GM12878 (cell line): Measurements from ENCODE around the gene RCHY1. TPM values are rescaled to one million over a fixed set of nuclear protein-coding genes. Genes with fewer than 3 reads are reported as not detected.

Experiments
- MTA2 ChIP-seq: fragments of 450-650 bp; IDR thresholded peaks from 2 replicates; pipeline ENCODE4 v1.6.1; 2016; ENCODE audit warnings: low read depth, mild to moderate bottlenecking, moderate library complexity
- polyA plus RNA-seq, 11 experiments: library from polyadenylated mRNA; depleted of rRNA in 4 of 11; unstranded in 6 of 11; stranded (reverse) in 5 of 11; fragments of >200 nt; fragmentation: Nextera tagmentation in 4 of 11; fragmentation: Illumina TruSeq in 1 of 11; extraction: Ambion mirVana in 4 of 11; extraction: Trizol in 1 of 11; gene quantifications; 1 replicate in 1 of 11; 2 replicates in 10 of 11; pipeline versions ENCODE4 v1.2.1 to v1.2.3, GENCODE V29; 2011 to 2016; ENCODE audit warnings: inconsistent platforms in 2 of 11, missing spikeins in 2 of 11, low read depth in 1 of 11
- total RNA-seq, 4 experiments: library from RNA; depleted of rRNA in 3 of 4; stranded (reverse); fragments of >200 nt in 3 of 4; fragmentation: Illumina TruSeq in 1 of 4; extraction: Trizol in 1 of 4; gene quantifications; 2 replicates each; pipeline versions ENCODE4 v1.2.1 to v1.2.3, GENCODE V29; 2013 to 2021
- TF ChIP-seq, protein P1 (sequence below): fragments of 450-650 bp; IDR thresholded peaks from 2 replicates; pipeline ENCODE4 v1.6.1; 2017; ENCODE audit warnings: mild to moderate bottlenecking, moderate library complexity
- TF ChIP-seq, protein P2 (sequence below): IDR thresholded peaks from 2 replicates; pipeline ENCODE4 v1.6.1; 2012; ENCODE audit warnings: improper control_type of control experiment, low read depth, low read length; ENCODE audit not compliant: insufficient replicate concordance
- TF ChIP-seq, protein P3 (sequence below): IDR thresholded peaks from 2 replicates; pipeline ENCODE4 v1.6.1; 2011; ENCODE audit warnings: low read depth, low read length, improper control_type of control experiment, borderline replicate concordance

The RCHY1 gene
- total and polyA plus RNA-seq, 10 of the 15 experiments (the other 5 are each of a cell fraction or from before 2014, with no cell fraction given) = 12.0 to 50.6 (median 26.4) TPM

DNA sequence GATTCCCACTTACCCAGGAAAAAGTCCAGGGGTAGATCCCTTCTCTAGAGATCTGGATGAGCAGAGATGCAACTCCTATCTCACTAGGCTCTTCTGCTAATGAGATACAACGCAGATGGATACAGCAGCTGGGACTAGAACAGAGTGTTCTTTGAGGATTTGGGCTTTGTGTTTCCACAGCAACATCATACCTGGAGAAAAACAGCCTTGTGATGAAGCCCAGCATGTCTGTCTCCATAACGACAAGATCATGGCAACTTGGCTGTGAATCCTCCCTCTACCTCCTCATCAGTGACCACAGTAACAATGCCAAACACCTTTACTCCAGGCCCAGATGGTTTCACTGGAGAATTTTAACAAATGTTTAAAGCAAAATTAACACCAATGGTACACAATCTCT is 80.1 kb downstream of the RCHY1 start (continued):
- TF ChIP-seq, protein P1, sequence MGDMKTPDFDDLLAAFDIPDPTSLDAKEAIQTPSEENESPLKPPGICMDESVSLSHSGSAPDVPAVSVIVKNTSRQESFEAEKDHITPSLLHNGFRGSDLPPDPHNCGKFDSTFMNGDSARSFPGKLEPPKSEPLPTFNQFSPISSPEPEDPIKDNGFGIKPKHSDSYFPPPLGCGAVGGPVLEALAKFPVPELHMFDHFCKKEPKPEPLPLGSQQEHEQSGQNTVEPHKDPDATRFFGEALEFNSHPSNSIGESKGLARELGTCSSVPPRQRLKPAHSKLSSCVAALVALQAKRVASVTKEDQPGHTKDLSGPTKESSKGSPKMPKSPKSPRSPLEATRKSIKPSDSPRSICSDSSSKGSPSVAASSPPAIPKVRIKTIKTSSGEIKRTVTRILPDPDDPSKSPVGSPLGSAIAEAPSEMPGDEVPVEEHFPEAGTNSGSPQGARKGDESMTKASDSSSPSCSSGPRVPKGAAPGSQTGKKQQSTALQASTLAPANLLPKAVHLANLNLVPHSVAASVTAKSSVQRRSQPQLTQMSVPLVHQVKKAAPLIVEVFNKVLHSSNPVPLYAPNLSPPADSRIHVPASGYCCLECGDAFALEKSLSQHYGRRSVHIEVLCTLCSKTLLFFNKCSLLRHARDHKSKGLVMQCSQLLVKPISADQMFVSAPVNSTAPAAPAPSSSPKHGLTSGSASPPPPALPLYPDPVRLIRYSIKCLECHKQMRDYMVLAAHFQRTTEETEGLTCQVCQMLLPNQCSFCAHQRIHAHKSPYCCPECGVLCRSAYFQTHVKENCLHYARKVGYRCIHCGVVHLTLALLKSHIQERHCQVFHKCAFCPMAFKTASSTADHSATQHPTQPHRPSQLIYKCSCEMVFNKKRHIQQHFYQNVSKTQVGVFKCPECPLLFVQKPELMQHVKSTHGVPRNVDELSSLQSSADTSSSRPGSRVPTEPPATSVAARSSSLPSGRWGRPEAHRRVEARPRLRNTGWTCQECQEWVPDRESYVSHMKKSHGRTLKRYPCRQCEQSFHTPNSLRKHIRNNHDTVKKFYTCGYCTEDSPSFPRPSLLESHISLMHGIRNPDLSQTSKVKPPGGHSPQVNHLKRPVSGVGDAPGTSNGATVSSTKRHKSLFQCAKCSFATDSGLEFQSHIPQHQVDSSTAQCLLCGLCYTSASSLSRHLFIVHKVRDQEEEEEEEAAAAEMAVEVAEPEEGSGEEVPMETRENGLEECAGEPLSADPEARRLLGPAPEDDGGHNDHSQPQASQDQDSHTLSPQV = no peak
- TF ChIP-seq MTA2 = no peak
- TF ChIP-seq, protein P2, sequence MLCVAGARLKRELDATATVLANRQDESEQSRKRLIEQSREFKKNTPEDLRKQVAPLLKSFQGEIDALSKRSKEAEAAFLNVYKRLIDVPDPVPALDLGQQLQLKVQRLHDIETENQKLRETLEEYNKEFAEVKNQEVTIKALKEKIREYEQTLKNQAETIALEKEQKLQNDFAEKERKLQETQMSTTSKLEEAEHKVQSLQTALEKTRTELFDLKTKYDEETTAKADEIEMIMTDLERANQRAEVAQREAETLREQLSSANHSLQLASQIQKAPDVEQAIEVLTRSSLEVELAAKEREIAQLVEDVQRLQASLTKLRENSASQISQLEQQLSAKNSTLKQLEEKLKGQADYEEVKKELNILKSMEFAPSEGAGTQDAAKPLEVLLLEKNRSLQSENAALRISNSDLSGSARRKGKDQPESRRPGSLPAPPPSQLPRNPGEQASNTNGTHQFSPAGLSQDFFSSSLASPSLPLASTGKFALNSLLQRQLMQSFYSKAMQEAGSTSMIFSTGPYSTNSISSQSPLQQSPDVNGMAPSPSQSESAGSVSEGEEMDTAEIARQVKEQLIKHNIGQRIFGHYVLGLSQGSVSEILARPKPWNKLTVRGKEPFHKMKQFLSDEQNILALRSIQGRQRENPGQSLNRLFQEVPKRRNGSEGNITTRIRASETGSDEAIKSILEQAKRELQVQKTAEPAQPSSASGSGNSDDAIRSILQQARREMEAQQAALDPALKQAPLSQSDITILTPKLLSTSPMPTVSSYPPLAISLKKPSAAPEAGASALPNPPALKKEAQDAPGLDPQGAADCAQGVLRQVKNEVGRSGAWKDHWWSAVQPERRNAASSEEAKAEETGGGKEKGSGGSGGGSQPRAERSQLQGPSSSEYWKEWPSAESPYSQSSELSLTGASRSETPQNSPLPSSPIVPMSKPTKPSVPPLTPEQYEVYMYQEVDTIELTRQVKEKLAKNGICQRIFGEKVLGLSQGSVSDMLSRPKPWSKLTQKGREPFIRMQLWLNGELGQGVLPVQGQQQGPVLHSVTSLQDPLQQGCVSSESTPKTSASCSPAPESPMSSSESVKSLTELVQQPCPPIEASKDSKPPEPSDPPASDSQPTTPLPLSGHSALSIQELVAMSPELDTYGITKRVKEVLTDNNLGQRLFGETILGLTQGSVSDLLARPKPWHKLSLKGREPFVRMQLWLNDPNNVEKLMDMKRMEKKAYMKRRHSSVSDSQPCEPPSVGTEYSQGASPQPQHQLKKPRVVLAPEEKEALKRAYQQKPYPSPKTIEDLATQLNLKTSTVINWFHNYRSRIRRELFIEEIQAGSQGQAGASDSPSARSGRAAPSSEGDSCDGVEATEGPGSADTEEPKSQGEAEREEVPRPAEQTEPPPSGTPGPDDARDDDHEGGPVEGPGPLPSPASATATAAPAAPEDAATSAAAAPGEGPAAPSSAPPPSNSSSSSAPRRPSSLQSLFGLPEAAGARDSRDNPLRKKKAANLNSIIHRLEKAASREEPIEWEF = no peak
- TF ChIP-seq, protein P3, sequence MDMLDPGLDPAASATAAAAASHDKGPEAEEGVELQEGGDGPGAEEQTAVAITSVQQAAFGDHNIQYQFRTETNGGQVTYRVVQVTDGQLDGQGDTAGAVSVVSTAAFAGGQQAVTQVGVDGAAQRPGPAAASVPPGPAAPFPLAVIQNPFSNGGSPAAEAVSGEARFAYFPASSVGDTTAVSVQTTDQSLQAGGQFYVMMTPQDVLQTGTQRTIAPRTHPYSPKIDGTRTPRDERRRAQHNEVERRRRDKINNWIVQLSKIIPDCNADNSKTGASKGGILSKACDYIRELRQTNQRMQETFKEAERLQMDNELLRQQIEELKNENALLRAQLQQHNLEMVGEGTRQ = no peak
